ENCODE measurements around the gene SEL1L.

GRCh38 chr14:81429028-81429427, 104.6 kb downstream of the SEL1L start:
- TF ChIP-seq POLR2AphosphoS5 (IDR thresholded peaks at IDR 0.05; ENCODE audit: low read depth) (no peak), CTCF (conservative IDR thresholded peaks at IDR 0.05; ENCODE audit: low read depth in 2 of 2) (no peak), EZH2 (IDR thresholded peaks at IDR 0.05; ENCODE audit: low read depth, unreplicated experiment) (no peak), EZH2phosphoT487 (IDR thresholded peaks at IDR 0.05; ENCODE audit: unreplicated experiment) (no peak)
